ENCODE measurements around the gene KIF12.
"Not testable (repeated sequence)": the region's sequence is repeated elsewhere in the genome, so short reads cannot be mapped to it uniquely, and the experiment has no call there.

The KIF12 gene

DNA sequence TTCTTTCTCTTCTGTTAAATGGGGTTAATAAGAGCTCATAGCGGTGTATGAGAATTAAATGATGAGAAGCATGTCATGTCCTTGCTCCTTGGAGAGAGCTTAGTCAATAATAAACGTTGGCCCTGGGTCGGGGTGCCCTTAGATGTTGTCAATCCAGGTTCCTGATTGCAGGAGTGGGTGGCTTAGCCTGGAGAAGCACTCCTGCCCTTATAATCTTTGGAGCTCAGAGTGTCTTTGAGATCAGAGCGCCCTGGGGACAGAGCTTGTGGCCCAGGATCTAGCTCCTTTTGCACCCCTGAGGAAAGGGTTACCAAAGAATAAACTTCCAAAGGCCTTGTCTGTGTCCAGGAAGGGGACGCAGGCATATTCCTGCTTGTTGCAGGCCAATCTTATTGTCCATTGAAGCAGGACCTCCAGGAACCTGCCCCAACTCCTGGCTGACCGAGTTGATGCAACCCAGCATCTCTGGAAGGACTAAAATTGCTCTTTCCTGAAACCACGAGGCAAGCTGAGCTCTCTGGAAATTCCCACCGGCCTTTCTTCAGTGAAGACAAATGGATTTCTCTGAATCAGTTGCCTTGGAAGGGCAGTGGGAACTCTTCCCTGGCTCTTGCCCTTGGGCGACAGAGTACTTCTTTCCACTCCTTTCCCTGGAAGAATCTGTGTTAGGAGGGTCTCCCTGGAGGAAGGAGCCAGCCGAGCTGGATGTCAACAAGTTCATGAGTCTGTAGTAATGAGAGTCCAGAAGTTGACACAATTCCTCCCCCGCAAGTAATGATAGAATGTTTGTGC is 14.6 kb downstream of the KIF12 start:
- Histone ChIP-seq H3K36me3 (ENCODE audit: control insufficient read depth, low read length) (no peaks in the 10 kb centered on the region), H3K27ac (ENCODE audit: low read depth, low read length) (no peak overlapping the region), H3K4me2 (ENCODE audit: low read length) (no peak overlapping the region), H3K9me2 (replicated peaks; ENCODE audit: control insufficient read depth, low read length) (no peaks in the 10 kb centered on the region), H3F3A (ENCODE audit: control insufficient read depth, insufficient read depth) (no peaks in the 10 kb centered on the region), H3K4me3 (ENCODE audit: low read length) (no peak overlapping the region), H3K4me1 (ENCODE audit: control insufficient read depth, low read length) (no peaks in the 10 kb centered on the region), H3K79me2 (ENCODE audit: control insufficient read depth, low read length) (no peaks in the 10 kb centered on the region), H4K20me1 (ENCODE audit: control insufficient read depth, insufficient read depth, low read depth, low read length) (no peaks in the 10 kb centered on the region), H3K9me3 (ENCODE audit: control insufficient read depth, insufficient read depth, low read length) (no peaks in the 10 kb centered on the region), H3K27me3 (ENCODE audit: control insufficient read depth, low read length) (peaks cover 19% of the 10 kb centered on the region)
- TF ChIP-seq EZH2phosphoT487 (IDR thresholded peaks at IDR 0.05; ENCODE audit: borderline replicate concordance, low read length): no peak
- no peak for TF ChIP-seq CTCF (IDR thresholded peaks at IDR 0.05; ENCODE audit: low read depth, low read length, poor library complexity, severe bottlenecking)

GRCh38 chr9:114083666-114084065 is 15.4 kb downstream of the KIF12 start:
- no peaks in the 10 kb centered on the region for H3K79me2 ChIP-seq (ENCODE audit: control insufficient read depth, low read length)
- H3K9me2 ChIP-seq (replicated peaks; ENCODE audit: control insufficient read depth, low read length): no peaks in the 10 kb centered on the region
- peaks cover 19% of the 10 kb centered on the region for H3K27me3 ChIP-seq (ENCODE audit: control insufficient read depth, low read length)
- H3K4me1 ChIP-seq (ENCODE audit: control insufficient read depth, low read length): no peaks in the 10 kb centered on the region
- H3K27ac ChIP-seq (ENCODE audit: low read depth, low read length): no peak overlapping the region
- no peak overlapping the region for H3K4me3 ChIP-seq (ENCODE audit: low read length)
- no peaks in the 10 kb centered on the region for H3K36me3 ChIP-seq (ENCODE audit: control insufficient read depth, low read length)
- no peaks in the 10 kb centered on the region for H4K20me1 ChIP-seq (ENCODE audit: control insufficient read depth, insufficient read depth, low read depth, low read length)
- H3F3A ChIP-seq (ENCODE audit: control insufficient read depth, insufficient read depth): no peaks in the 10 kb centered on the region
- H3K9me3 ChIP-seq (ENCODE audit: control insufficient read depth, insufficient read depth, low read length): no peaks in the 10 kb centered on the region
- H3K4me2 ChIP-seq (ENCODE audit: low read length): no peak overlapping the region
- no peak for TF ChIP-seq EZH2phosphoT487 (IDR thresholded peaks at IDR 0.05; ENCODE audit: borderline replicate concordance, low read length)
- no peak for TF ChIP-seq CTCF (IDR thresholded peaks at IDR 0.05; ENCODE audit: low read depth, low read length, poor library complexity, severe bottlenecking)

- peaks cover 19% of the 10 kb centered on the region for H3K27me3 ChIP-seq (ENCODE audit: control insufficient read depth, low read length)
- H3K79me2 ChIP-seq (ENCODE audit: control insufficient read depth, low read length); H3K9me3 ChIP-seq (ENCODE audit: control insufficient read depth, insufficient read depth, low read length); H4K20me1 ChIP-seq (ENCODE audit: control insufficient read depth, insufficient read depth, low read depth, low read length); H3K4me1 ChIP-seq (ENCODE audit: control insufficient read depth, low read length); H3K4me2 ChIP-seq (ENCODE audit: low read length); H3K9me2 ChIP-seq (replicated peaks; ENCODE audit: control insufficient read depth, low read length); H3K36me3 ChIP-seq (ENCODE audit: control insufficient read depth, low read length); H3K27ac ChIP-seq (ENCODE audit: low read depth, low read length); H3K4me3 ChIP-seq (ENCODE audit: low read length); H3F3A ChIP-seq (ENCODE audit: control insufficient read depth, insufficient read depth): not testable (repeated sequence)
Observed at GRCh38 chr9:114082763-114083412, 16.2 kb downstream of the KIF12 start.
